Esophagus squamous epithelium (tissue), 5 donors: ENCODE data around the gene OVOL1. TPM values are rescaled to one million over a fixed set of nuclear protein-coding genes. Genes with fewer than 3 reads are reported as not detected.
"Not testable (repeated sequence)": the region's sequence is repeated elsewhere in the genome, so short reads cannot be mapped to it uniquely, and the experiment has no call there.

ENCODE experiments used
- DNase-seq: peaks from one replicate; lab custom pipeline; 2025; lab: John Stamatoyannopoulos, UW
- H3K27ac ChIP-seq, 4 donors: fragments of 200-600 bp; sonication (generic); one replicate each; pipeline ENCODE4 v1.5.1; 2016 to 2019; ENCODE audit warnings: mild to moderate bottlenecking in 1 of 4
- H3K27me3 ChIP-seq, 4 donors: fragments of 200-600 bp; sonication (generic); 1 replicate in 3 of 4; 2 replicates in 1 of 4; pipeline versions ENCODE4 v1.5.1 to v1.6.0; 2017 to 2021; ENCODE audit warnings: antibody characterized with exemption in 1 of 4
- H3K36me3 ChIP-seq, 3 donors: fragments of 200-600 bp; sonication (generic); one replicate each; pipeline ENCODE4 v1.5.1; 2016 to 2019
- H3K4me1 ChIP-seq, 3 donors: fragments of 200-600 bp; sonication (generic); one replicate each; pipeline ENCODE4 v1.5.1; 2017 to 2019
- H3K4me3 ChIP-seq, 4 donors: fragments of 200-600 bp; sonication (generic); 1 replicate in 3 of 4; 2 replicates in 1 of 4; pipeline ENCODE4 v1.5.1; 2016 to 2019; ENCODE audit warnings: mild to moderate bottlenecking in 2 of 4, moderate library complexity in 1 of 4
- H3K9me3 ChIP-seq, 3 donors: fragments of 200-600 bp; sonication (generic); one replicate each; pipeline ENCODE4 v1.5.1; 2016 to 2019
- CTCF ChIP-seq, 6 experiments: fragments of 450-650 bp in 4 of 6; fragments of 200-600 bp in 2 of 6; sonication (generic) in 2 of 6; IDR thresholded peaks; one replicate each; pipeline ENCODE4 v1.5.1; 2016 to 2019; ENCODE audit warnings: antibody characterized with exemption in 6 of 6, mild to moderate bottlenecking in 4 of 6, moderate library complexity in 4 of 6
- POLR2A ChIP-seq, 4 donors: fragments of 450-650 bp; IDR thresholded peaks; one replicate each; pipeline ENCODE4 v1.6.1; 2017; ENCODE audit warnings: antibody characterized with exemption in 4 of 4, mild to moderate bottlenecking in 4 of 4, moderate library complexity in 3 of 4
- WGBS, 2 donors: methylation state at CpG; one replicate each; pipeline ENCODE4 v1.1.5; 2018; 5-methylcytosine and 5-hydroxymethylcytosine counted together
- intact Hi-C: fragments of 100-400 bp; cut with DNase I; formaldehyde crosslinking; loops from one replicate; pipeline ENCODE4 v1.15.0; 2022
- total RNA-seq, 4 donors: library from RNA; depleted of rRNA; stranded (reverse); fragments of >200 nt; gene quantifications; one replicate each; pipeline ENCODE4 v1.1.0, GENCODE V29; 2016
- donor health status: DM: yes; HTN: yes; CAD: no.

OVOL1 gene
- total RNA-seq, 4 donors from 2014 or later, result 26.5 to 90.9 (median 55.3) TPM

GRCh38 chr11:65829459-65829858 is 42.6 kb downstream of the OVOL1 start:
- H3K9me3 ChIP-seq, result no peaks in the 10 kb centered on the region
- H3K4me3 ChIP-seq, result no peak overlapping the region
- 63 to 92% methylated on average over 2 to 4 of the region's 4 CpGs for WGBS, 2 donors
- DNase-seq, result no peak
- H3K4me1 ChIP-seq, result peaks cover 0 to 17% (median 11%) of the 10 kb centered on the region in 3 donors
- no peaks in the 10 kb centered on the region for H3K36me3 ChIP-seq
- no peak overlapping the region for H3K27ac ChIP-seq
- intact Hi-C loops, result no loop called here
- TF ChIP-seq POLR2A (IDR thresholded peaks at IDR 0.05) (no peak), CTCF (IDR thresholded peaks at IDR 0.05) (no peak)
- peaks cover 0 to 16% (median 0%) of the 10 kb centered on the region in 4 donors for H3K27me3 ChIP-seq

GRCh38 chr11:65832231-65832630 is 45.4 kb downstream of the OVOL1 start:
- DNase-seq, H3K27ac ChIP-seq, intact Hi-C loops, H3K9me3 ChIP-seq, H3K36me3 ChIP-seq, H3K4me3 ChIP-seq: not testable (repeated sequence)
- H3K27me3 ChIP-seq, result peaks cover 0 to 16% (median 0%) of the 10 kb centered on the region in 4 donors
- H3K4me1 ChIP-seq, result peaks cover 0 to 19% (median 12%) of the 10 kb centered on the region in 3 donors

- H3K27ac ChIP-seq, result peak within 1 kb of the TSS; percentile 19 to 54 (median 46)
- no peaks in the 10 kb centered on the region for H3K36me3 ChIP-seq
- intact Hi-C loops, result no loop called here
- H3K9me3 ChIP-seq, result no peaks in the 10 kb centered on the region
- H3K4me3 ChIP-seq, result peak within 1 kb of the TSS; percentile 37 to 75 (median 54)
- TF ChIP-seq POLR2A (IDR thresholded peaks at IDR 0.05) (no peak), CTCF (IDR thresholded peaks at IDR 0.05) (no peak)
- DNase-seq, result peak; percentile 71
- peaks cover 0 to 16% (median 0%) of the 10 kb centered on the region in 4 donors for H3K27me3 ChIP-seq
- WGBS, 2 donors, result 3 to 9% methylated on average over 17 to 20 of the region's 63 CpGs
- peaks cover 0 to 19% (median 12%) of the 10 kb centered on the region in 3 donors for H3K4me1 ChIP-seq
Observed at GRCh38 chr11:65833297-65834030, 46.6 kb downstream of the OVOL1 start, which contains the start of gene SNX32. Gene SNX32 (plus strand): TSS chr11:65833963. CDS start chr11:65834066, 103 bp downstream.

GRCh38 chr11:65834202-65834601 is 47.3 kb downstream of the OVOL1 start:
- TF ChIP-seq CTCF (IDR thresholded peaks at IDR 0.05) (no peak), POLR2A (IDR thresholded peaks at IDR 0.05) (no peak)
- peaks cover 0 to 16% (median 0%) of the 10 kb centered on the region in 4 donors for H3K27me3 ChIP-seq
- peak overlapping the region; percentile 37 to 75 (median 54) for H3K4me3 ChIP-seq
- WGBS, 2 donors, result 21 to 32% methylated on average over 4 to 5 of the region's 6 CpGs
- no peaks in the 10 kb centered on the region for H3K9me3 ChIP-seq
- no peaks in the 10 kb centered on the region for H3K36me3 ChIP-seq
- no peak for DNase-seq
- H3K4me1 ChIP-seq, result peaks cover 0 to 19% (median 12%) of the 10 kb centered on the region in 3 donors
- intact Hi-C loops, result no loop called here
- no peak overlapping the region for H3K27ac ChIP-seq

- TF ChIP-seq POLR2A (IDR thresholded peaks at IDR 0.05) (no peak), CTCF (IDR thresholded peaks at IDR 0.05) (no peak)
- Histone ChIP-seq H3K4me3 (no peak overlapping the region), H3K36me3 (no peaks in the 10 kb centered on the region), H3K27ac (no peak overlapping the region), H3K4me1 (no peaks in the 10 kb centered on the region), H3K9me3 (no peaks in the 10 kb centered on the region), H3K27me3 (no peaks in the 10 kb centered on the region)
- intact Hi-C loops, result no loop called here
- no peak for DNase-seq
- WGBS, 2 donors, result 71 to 80% methylated on average over 4 of the region's 4 CpGs
Observed at GRCh38 chr11:65842144-65842543, 55.3 kb downstream of the OVOL1 start.
